GM20431 (cell line): ENCODE measurements around the gene MEGF11.

Source experiments
- in situ Hi-C: fragments of 300-500 bp; cut with MseI, MboI; formaldehyde crosslinking; loops from one replicate; pipeline ENCODE4 v1.15.0; 2020; ENCODE audit warnings: low sequenced_read_pairs; ENCODE audit not compliant: unreplicated experiment

Gene MEGF11

GRCh38 chr15:66077320-66077663, 176.3 kb downstream of the MEGF11 start:
- in situ Hi-C loops = no loop called here

DNA sequence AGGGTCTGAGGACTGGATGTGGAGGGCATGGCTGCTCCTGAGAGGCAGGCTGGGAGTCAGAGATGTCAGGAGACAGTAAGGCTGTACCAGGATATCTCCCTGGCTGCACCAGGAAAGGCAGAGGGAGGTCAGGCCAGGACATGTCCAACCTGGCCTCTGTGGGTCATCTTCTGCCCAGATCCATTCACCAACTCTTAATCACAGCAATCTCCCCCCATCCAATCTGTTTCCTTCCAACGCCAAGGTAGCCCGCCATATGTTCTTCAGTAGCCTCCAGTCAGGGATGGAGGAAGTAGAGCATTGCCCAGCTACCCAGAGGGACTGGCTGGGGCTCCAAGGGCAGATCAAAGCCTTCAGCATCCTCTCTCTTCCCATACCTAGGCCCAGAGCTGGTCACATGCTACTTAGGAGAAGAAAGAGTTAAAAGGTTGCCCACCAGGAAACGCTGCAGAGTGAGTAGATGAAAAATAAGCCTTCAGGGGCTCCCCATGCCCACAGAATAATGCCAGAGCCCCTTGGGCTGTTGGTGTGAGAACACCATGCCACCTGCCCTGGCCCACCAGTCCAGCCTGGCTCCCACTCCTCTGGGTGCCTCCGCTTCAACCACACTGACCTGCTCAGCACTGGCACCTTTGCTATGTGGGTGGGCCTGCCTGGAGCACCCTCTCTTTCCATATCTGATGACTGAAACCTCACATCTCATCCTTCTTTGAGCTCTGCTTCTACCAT, 176.8 kb downstream of the MEGF11 start:
- in situ Hi-C loops = no loop called here

DNA sequence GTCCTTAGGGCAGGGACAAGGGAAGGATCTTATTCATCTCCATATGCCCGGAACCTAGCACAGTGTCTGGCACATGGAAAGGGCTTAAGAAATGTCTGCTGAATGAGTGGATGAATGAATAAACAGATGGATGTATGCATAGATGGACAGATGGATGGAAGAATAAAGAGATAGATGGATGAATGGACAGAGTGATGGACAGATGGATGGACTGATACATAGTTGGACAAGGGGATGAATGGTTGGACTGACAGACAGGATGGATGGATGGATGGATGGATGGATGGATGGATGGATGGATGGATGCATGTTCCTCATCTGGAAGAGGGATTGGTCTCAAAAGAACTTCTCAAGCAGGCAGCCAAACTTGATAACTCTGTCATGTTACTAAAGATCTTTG, 177.6 kb downstream of the MEGF11 start:
- in situ Hi-C loops = no loop called here

- in situ Hi-C loops = no loop called here
These were observed 180.8 kb downstream of the MEGF11 start for GRCh38 chr15:66072616-66073361.

- in situ Hi-C loops = no loop called here
These were observed 181.6 kb downstream of the MEGF11 start for GRCh38 chr15:66071921-66072295.

GRCh38 chr15:66071160-66071920, 182.2 kb downstream of the MEGF11 start:
- in situ Hi-C loops = no loop called here

- in situ Hi-C loops = no loop called here
These were observed 183.2 kb downstream of the MEGF11 start for GRCh38 chr15:66070220-66070934.

- in situ Hi-C loops = no loop called here
These were observed 183.8 kb downstream of the MEGF11 start for GRCh38 chr15:66069751-66070150.

GRCh38 chr15:66068801-66069200, 184.7 kb downstream of the MEGF11 start:
- in situ Hi-C loops = no loop called here

GRCh38 chr15:66067687-66068086, 185.9 kb downstream of the MEGF11 start:
- in situ Hi-C loops = no loop called here

GRCh38 chr15:66066481-66066880, 187.1 kb downstream of the MEGF11 start:
- in situ Hi-C loops = no loop called here

DNA sequence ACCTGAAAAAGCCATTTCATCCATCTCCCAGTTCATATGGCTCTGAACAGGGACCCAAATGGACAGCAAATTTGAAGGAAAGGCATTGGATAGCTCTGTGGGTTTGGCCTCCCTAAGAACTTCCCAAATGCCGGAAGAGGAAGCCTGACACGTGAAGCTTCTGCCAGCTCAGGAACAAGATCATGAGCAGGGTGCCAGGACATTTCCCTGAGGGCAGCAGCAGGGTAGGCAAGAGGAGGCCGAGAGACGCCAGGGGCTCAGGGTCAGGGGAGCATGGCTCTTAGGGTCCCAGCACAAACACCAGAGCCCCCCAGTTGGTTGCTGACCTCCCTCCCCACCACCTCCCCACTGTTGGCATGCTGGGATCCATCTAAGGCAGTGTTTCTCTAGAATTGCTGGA, 187.5 kb downstream of the MEGF11 start:
- in situ Hi-C loops = no loop called here

- in situ Hi-C loops = no loop called here
These were observed 188.2 kb downstream of the MEGF11 start for GRCh38 chr15:66065325-66065724.

DNA sequence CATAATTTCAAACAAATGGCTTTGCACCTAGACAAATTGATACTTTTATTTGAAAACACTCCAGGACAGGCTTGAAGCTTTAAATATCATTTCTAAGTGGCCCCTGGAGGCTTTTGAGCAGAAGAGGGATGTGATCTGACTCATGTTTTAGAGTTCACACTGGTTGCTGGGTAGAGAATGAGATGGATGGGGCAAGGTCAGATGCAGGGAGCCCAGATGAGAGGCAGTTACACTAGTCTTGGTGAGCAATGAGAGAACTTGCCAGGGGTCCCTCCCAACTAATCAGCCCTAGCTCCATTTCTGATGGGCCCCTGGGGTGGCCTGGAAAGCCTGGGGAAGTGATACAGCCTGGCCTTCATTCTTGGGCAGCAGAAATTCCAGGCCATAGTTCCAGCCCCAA, 190.4 kb downstream of the MEGF11 start:
- in situ Hi-C loops = no loop called here

GRCh38 chr15:66057089-66057488, 196.5 kb downstream of the MEGF11 start:
- in situ Hi-C loops = no loop called here

DNA sequence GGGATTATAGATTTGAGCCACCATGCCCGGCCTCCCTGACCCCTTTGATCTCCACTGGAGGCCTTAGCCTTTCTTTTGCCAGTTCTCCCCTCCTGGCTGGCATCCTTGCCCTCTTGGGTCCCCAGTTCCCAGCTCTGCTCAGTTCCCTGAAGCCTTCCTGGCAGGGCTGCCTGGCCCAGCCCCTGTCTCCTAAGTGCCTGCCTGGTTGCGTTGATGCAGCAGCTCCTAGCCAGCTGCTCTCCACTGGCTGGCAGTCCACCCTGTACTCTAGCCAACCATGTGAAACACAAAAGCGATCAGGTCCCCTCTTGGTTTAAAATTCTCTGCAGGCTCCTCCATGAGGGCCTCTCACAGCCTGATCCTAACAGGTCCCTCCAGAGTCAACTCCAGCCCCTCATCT, 199.6 kb downstream of the MEGF11 start:
- in situ Hi-C loops = no loop called here

DNA sequence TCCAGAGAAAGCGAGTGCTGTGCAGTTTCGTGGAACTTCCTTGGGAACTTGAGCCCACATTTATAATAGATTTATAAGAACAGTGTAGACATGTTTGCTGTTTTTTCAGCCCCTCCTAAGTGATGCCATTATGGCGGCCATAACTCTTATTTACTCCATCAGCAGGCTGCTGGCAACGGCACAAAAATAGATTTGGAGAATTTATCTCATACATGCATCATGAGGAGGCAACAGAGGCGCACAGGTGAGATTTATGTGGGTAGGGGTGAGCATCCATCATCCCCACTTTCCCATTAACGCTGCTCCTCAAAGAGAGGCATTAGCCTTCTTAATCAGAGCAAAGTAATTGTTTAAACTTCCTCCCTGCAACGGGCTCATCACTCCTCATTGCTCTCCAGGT, 201.7 kb downstream of the MEGF11 start:
- in situ Hi-C loops = no loop called here

DNA sequence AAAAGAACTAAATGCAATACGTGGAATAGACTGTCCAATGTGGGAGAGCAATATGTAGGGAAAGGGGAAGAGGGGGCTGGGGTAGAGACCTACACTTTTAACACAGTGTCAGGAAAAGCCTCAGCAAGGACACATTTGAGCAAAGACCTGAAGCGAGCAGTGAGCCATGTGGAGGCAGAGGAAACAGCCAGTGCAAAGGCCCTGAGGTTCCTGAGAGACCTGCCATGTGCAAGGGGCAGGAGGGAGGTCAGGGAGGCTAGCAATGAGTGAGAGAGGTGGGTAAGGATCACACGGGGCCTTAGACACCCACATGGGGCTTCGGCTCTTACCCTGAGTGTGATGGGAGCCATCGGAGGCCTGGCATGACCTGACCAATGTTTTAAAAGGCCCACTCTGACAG, 203.3 kb downstream of the MEGF11 start:
- in situ Hi-C loops = no loop called here

DNA sequence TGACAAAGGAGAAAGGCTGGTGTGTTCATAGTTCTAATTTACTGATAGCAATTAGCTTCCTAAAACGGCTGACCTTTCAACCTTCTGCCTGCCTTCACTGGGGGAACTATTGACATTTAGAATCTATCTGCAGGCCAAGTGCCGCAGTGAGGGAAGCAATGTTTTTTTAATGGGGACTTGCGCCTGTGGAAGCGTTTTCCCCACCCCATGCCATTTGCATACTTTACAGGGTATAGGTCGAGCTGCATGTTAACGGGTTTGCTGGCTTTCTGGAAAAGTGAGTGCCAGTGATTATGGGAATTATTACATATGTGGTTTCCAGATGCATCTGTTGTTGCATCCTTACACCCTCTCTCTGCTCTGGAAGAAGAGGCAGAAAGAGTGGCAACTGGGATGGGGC, 204.2 kb downstream of the MEGF11 start:
- in situ Hi-C loops = no loop called here

- in situ Hi-C loops = no loop called here
These were observed 206.1 kb downstream of the MEGF11 start for GRCh38 chr15:66047321-66048024.
